GM11168 (cell line): ENCODE measurements around the gene PRPF31.
"Not testable (repeated sequence)": the region's sequence is repeated elsewhere in the genome, so short reads cannot be mapped to it uniquely, and the experiment has no call there.

Source experiments
- in situ Hi-C: fragments of 300-500 bp; cut with MboI; formaldehyde crosslinking; loops from one replicate; pipeline ENCODE4 v1.12.0; 2022; ENCODE audit warnings: low sequenced_read_pairs; ENCODE audit not compliant: unreplicated experiment

The PRPF31 gene, protein sequence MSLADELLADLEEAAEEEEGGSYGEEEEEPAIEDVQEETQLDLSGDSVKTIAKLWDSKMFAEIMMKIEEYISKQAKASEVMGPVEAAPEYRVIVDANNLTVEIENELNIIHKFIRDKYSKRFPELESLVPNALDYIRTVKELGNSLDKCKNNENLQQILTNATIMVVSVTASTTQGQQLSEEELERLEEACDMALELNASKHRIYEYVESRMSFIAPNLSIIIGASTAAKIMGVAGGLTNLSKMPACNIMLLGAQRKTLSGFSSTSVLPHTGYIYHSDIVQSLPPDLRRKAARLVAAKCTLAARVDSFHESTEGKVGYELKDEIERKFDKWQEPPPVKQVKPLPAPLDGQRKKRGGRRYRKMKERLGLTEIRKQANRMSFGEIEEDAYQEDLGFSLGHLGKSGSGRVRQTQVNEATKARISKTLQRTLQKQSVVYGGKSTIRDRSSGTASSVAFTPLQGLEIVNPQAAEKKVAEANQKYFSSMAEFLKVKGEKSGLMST

DNA sequence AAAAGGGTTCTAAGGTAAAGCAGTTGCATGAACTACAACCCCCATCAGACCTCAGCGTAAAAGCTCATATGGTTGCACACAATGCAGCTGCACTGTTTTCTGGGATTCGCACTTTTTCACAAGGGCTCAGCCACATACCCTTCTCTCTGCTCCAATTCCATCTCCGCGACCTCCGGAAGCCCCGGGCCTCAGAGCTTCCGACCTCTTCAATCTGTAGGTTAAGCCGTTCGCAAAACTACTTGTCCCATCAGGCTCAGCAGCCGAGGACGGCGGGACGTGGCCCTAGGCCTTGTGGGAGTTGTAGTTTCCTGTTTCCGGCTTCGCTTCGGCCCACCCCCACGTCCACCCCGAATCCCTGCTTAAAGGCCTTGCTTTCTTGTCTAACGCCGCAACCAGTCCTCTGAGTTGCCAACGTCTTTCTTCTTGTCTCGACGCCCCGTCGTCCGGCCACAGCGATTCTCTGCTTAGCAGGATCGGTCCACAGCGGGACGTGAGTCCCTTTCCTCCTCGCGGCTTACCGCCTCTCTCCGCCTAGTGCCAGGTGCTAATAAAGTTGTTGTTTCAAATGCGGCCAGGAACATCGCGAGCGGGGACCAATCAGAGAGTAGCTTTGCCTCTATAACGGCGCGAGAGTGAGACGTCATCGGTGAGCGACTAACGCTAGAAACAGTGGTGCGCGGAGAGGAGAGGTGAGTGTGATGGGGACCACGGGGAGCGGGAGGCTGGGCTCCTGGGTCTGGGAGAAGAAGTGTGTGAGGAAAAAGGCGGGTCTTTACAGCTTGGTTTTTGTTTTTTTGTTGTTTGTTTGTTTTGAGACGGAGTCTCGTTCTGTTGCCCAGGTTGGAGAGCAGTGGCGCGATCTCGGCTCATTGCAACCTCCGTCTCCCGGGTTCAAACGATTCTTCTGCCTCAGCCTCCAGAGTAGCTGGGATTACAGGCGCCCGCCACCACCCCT is at the start of gene PRPF31, which contains the start of gene TFPT:
Gene PRPF31, plus strand, starts transcription at position 646 of the 955 bp plus-strand sequence. CDS start 2,525 bp downstream, outside the sequence.
Gene TFPT, minus strand, starts transcription at position 549 of the 955 bp plus-strand sequence. Its CDS starts 388 bp downstream, at position 161.
- in situ Hi-C loops: loop anchor here (25.0 kb wide), 1 partner anchor 1997 kb away; the partner anchor contains the start of gene ZNF787

DNA sequence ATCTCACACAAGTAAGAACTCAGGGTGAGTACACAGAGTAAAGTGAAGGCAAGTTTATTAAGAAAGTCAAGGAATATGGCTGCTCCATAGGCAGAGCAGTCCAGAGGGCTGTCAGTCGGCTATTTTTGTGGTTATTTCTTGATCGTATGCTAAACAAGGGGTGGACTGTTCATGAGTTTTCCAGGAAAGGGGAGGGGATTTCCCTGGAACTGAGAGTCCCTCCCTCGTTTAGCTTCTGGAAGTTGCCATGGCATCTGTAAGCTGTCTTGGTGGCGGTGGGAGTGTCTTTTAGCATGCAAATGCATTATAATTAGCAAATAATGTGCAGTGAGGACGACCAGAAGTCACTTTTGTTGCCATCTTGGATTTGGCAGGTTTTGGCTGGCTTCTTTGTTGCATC is 46.1 kb upstream of the PRPF31 start:
- in situ Hi-C loops: no loop called here

DNA sequence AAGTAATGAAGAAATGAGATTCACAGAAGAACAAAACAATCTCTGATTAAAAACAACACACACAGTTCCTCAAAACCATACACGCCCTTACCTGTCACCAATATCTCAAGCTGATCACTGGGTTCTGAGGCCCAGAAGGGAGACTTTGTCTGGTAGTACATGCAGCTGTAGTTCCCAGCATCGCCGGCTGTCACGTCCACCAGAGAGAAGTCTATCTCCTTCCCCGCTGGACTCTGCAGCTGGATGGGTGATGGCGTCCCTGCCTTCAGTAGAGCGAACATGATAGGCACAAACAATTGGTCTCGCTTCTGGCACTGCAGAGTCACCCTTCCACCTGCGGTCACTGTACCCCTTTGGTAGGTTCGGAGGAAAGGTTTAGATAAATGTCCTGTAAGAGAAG is 41.7 kb upstream of the PRPF31 start:
- in situ Hi-C loops: no loop called here

DNA sequence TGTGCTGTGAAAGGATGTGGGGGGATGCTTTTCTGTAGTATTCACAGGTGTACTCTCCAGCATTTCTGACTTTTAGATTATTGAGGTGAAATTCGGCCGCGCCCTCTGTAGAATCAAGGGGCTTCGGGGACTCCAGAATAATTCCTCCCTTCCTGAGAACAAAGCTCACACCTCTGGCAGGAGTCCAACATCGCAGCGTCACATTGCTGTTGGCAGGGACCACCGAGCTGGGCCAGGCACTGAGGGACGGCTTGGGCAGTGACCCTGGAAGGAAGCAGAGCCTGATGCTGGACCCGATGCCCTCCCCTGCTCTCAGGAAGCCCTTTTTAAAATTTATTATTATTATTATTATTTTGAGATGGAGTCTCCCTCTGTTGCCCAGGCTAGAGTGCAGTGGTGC is 40.7 kb upstream of the PRPF31 start:
- in situ Hi-C loops: no loop called here

DNA sequence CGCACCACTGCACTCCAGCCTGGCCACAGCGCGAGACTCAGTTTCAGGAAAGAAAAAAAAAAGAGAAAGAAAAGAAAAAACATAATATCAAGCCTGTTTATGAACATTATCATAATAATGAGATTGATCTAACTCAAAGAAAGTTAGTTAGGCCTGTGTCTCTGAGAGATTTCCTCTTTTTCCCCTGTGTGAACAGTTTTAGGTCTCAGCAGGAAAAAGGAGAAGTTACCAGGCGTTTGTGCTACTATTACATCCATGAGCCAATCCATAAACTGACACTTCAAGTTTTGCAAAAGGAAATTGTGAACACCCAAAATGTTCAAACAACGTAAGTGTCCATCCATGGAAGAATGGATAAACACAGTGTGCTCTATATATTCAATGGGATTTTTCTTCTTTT is 38.2 kb upstream of the PRPF31 start:
- in situ Hi-C loops: no loop called here

DNA sequence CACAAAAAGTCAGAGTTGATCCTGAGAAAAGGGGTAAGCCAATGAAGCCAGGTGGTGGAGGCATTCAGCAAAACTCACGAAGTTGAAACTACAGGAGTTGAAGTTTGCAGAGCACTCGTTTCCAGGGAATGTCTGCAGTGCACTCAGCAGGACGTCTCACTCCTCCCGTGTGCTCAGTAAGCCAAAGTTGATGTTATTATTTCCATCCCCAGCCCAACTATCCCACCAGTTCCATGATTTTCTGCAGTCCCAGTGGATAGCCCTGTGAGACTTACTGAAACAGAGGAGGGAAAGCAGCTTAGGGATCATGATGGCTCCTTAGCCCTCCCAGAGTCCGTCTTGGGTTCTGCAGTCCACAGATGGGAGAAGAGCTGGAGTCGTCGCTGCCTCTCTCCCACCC is 34.5 kb upstream of the PRPF31 start, which contains the start of gene TARM1:
Gene TARM1, minus strand, starts transcription at position 334 of the 400 bp plus-strand sequence. Its CDS starts 25 bp downstream, at position 309.
- in situ Hi-C loops: no loop called here

DNA sequence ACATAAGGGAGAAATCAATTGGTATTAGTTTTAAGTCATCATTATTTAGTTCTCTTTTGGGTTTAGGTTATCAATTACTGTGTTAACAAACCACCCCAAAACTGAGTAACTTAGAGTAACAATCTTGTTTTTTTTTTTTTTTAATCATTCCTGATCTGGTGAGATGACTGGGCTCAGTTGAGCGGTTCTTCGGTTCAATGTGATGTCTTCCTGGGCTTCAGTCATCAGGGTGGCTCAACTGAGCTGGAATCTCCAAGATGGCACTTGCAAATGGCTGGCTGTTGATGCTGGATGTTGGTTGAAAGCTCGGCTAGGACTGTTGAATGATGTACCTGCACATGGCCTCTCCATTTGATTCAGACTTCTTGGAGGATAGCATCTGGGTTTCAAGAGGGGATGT is 31.1 kb upstream of the PRPF31 start:
- in situ Hi-C loops: no loop called here

DNA sequence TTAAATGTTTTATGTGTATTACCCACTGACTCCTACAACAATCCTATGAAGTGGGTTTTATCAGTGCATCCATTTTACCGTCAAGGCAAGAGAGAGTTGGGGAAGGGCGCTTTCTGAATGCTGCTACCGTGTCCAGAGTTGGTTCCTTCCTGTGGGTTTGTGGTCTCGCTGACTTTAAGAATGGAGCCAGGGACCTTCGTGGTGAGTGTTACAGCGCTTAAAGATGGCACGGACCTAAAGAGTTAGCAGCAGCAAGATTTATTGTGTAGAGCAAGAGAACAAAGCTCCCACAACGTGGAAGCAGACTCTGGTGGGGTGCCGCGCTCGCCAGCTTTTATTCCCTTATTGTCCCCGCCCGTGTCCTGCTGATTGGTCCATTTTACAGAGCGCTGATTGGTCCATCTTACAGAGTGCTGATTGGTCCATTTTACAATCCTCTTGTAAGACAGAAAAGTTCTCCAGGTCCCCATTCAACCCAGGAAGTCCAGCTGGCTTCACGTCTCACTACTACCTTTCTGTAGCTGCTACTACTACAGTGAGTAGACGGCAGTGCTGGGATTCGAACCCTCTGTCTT is 21.0 kb upstream of the PRPF31 start:
- in situ Hi-C loops: no loop called here

DNA sequence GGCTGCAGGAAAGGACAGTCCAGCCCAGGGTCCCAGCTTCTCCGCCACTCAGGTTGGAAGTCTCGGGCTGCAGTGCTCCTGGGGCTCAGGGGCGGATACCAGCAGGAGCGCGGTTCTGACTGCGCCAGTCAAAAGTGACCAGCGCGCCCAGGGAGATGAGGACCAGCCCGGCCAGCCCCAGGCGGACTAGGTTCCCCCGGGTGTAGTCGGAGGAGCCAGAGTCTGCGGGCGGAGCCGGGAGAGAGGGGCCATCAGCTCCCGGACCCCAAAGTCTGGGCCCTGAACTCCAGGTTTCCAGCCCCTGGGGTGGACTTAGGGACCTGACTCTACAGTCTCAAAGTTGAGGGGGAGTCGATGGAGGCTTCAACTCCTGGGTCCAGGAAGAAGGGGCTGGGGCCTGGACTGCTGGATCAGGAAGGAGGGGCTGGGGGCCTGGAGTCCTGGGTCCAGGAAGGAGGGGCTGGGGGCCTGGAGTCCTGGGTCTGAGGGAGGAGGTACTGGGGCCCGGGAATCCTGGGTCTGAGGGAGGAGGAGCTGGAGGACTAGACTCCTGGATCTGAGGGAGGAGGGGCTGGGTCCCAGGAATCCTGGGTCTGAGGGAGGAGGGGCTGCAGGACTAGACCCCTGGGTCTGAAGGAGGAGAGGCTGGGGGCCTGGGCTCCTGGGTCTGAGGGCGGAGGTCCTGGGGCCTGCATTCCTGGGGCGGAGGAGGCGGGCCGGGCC is 20.3 kb upstream of the PRPF31 start:
- in situ Hi-C loops: no loop called here

DNA sequence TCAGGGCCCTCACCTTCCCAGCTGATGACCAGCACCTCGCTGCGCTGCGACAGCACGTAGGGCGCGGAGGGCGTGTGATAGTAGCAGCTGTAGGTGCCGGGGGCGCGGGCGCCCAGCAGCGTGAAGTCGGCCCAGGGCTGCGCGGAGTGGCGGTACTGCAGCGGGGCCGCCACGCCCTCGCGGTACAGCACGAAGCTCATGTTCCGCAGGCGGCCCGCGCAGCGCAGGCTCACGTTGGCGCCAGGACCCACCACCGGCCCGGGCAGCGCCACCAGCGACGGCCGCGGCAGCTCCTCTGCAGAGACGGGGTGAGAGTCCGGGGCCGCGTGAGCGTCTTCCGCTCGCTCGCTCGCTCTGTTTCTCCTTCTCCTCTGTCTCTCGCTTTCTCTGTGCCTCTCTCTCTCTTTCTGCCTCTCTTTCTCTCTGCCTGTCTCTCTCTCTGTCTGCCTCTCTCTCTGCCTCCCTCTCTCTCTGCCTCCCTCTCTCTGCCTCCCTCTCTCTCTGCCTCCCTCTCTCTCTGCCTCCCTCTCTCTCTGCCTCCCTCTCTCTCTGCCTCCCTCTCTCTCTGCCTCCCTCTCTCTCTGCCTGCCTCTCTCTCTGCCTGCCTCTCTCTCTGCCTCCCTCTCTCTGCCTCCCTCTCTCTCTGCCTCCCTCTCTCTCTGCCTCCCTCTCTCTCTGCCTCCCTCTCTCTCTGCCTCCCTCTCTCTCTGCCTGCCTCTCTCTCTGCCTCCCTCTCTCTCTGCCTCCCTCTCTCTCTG is 19.5 kb upstream of the PRPF31 start:
- in situ Hi-C loops: not testable (repeated sequence)

DNA sequence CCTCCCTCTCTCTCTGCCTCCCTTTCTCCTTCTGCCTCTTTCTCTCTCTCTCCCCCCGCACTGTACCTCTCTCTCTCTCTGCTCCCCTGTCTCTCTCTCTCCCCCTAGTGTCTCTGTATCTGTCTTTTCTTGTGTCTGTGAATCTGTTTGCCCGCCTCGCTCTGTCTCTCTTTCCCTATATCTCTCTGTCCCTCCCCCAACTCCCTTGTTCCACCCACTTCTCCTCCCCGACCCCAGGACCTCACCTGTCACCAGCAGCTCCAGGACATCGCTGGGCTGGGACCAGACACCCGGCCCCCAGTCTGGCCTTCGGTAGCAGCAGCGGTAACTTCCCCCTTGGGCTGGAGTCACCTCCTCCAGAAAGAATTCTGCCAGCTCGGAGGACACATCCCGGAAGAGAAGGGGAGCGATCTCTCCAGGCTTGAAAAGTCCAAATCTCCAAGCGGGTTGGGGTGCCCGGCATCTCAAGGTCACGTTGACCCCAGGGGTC is 18.9 kb upstream of the PRPF31 start:
- in situ Hi-C loops: no loop called here

DNA sequence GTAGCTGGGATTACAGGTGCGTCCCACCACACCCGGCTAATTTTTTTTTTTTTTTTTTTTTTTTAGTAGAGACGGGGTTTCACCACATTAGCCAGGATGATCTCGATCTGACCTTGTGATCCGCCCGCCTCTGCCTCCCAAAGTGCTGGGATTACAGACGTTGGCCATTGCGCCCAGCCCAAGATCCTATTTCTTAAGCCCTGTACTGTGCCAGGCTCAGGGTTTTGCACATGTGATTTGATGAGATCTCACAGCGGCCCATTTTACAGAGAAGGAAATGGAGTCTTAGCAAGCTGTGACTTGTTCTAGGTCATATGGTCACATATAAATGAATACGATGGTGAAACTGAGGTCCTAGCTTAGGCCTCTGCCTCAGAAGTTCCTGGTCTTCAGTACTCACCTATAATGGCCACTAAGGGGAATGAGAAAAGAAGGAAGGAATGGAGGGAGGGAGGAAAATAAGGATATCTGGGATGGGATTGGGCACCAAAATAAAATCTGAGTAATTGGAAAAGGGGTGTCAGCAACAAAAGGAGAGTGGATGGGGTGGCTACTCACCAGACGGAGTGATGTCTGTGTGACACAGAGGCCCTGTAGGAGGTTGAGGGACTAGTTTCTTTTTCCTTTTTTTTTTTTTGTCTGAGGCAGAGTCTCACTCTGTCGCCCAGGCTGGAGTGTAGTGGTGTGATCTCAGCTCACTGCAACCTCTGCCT is 16.2 kb upstream of the PRPF31 start:
- in situ Hi-C loops: no loop called here

DNA sequence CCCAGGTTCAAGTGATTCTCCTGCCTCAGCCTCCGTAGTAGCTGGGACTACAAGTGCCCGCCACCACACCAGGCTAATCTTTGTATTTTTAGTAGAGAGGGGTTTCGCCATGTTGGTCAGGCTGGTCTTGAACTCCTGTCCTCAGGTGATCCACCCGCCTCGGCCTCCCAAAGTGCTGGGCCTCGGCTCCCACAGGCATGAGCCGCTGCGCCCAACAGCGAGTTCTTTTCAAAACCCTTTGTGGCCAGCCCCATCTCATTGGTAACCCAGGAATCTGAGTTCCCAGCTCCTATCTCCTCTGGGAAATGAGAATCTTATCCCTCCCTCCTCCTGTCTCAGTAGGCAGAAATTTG is 15.7 kb upstream of the PRPF31 start:
- in situ Hi-C loops: loop anchor here (25.0 kb wide), 1 partner anchor 2012 kb away; the partner anchor contains the start of gene ZNF787

DNA sequence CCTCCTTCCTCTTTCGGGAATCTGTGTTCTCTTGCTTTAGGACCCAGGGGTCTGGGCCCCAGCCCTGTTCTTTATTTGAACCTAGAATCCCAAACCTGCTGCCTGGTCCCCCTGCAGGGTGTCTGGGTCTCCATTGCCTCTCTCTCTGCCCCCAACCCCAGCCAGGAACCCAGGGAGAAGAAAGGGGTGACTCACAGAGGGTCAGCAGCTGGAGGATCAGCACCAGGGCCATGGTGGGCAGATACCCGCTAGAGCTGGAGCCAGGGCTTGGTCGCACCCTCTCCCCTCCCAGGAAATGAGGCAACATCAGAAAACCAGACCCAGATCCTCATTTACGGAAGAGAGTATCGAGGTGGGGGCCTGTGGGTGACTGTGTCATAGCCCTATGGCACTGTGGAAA is 15.0 kb upstream of the PRPF31 start, which contains the start of gene OSCAR:
Gene OSCAR, minus strand, starts transcription at position 243 of the 400 bp plus-strand sequence. Its CDS starts 11 bp downstream, at position 232.
- in situ Hi-C loops: loop anchor here (25.0 kb wide), 1 partner anchor 2012 kb away; the partner anchor contains the start of gene ZNF787

DNA sequence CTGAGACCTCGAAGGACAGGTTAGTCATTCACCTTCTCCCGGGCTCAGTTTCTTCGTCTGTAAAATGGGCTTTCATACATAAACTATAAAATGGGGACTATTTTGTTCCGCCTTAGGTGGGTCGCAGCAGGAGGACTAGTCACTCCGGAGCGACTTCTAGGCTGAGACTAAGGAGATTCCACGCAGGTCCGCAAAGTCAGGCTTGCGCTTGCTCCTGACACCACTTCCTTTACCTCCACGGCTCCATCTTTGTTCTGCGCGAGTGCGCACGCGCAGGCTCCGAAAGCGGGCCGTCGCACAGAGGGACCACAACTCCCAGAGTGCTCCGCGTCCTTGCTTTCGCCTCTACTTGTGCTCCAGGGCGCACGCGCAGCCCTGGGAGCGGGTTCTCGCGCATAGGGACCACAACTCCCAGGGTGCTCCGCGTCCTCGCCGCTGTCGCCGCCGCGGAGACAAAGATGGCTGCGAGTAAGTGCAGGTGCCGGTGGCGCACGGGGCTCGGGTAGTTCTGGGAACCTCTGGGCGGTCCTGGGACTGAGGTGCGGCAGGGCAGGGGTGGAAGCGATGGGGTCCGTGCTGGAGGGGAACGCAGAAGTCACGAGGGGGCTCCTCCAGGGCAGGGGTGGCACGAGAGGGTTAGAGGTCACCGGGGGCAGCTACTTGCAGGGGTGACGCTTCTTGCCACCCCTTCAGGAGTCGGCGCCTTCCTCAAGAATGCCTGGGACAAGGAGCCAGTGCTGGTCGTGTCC is 13.0 kb upstream of the PRPF31 start, which contains the start of gene NDUFA3:
Gene NDUFA3, plus strand, starts transcription at position 435 of the 749 bp plus-strand sequence. Its CDS starts 24 bp downstream, at position 459.
- in situ Hi-C loops: loop anchor here (25.0 kb wide), 1 partner anchor 2010 kb away; the partner anchor contains the start of gene ZNF787

DNA sequence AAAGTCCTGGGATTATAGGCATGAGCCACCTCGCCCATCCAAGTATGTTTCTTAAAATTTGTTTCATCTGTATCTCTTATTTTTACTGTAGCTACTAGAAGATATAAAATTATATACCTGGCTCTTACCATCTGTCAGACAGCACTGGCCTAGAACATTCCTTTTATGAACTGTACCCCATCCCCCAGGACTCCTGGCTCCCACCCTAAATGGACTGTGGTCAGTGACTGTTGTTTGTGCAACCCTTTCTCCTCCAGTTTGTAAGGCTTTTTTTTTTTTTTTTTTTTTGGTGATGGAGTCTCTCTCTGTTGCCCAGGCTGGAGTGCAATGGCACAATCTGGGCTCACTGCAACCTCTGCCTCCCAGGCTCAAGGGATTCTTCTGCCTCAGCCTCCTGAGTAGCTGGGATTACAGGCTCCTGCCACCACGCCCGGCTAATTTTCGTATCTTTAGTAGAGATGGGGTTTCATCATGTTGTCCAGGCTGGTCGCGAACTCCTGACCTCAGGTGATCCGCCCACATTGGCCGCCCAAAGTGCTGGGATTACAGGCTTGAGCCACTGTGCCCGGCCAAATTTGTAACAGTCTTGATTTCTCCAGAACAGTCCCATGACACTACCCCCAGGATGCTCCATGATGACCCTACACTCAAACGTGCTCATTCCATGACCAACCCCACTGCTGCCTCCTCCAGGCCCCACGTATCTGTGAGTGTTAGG is 10.4 kb upstream of the PRPF31 start:
- in situ Hi-C loops: loop anchor here (25.0 kb wide), 1 partner anchor 2007 kb away; the partner anchor contains the start of gene ZNF787
